ENCODE data around the gene ZSWIM6.

The ZSWIM6 gene

DNA sequence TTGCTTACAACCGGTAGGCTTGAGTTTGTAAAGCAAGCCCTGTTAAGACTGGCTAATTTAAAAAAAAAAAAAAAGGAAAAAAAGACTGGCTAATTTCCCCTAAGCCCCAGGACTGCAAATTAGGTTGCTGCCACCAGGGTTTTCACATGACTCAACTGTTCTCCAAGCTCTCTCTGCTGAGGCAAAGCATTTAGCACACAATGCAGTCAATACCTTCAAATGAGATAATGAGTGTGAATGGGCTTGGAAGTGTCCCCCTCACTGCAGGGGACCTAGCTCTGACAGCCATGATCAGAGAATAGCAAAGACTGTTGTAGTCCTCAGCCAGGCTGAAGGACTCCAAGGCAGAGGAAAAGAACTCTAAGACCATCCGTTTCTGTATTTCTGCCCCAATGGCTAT is 42.8 kb upstream of the ZSWIM6 start:
- TF ChIP-seq, protein P1, sequence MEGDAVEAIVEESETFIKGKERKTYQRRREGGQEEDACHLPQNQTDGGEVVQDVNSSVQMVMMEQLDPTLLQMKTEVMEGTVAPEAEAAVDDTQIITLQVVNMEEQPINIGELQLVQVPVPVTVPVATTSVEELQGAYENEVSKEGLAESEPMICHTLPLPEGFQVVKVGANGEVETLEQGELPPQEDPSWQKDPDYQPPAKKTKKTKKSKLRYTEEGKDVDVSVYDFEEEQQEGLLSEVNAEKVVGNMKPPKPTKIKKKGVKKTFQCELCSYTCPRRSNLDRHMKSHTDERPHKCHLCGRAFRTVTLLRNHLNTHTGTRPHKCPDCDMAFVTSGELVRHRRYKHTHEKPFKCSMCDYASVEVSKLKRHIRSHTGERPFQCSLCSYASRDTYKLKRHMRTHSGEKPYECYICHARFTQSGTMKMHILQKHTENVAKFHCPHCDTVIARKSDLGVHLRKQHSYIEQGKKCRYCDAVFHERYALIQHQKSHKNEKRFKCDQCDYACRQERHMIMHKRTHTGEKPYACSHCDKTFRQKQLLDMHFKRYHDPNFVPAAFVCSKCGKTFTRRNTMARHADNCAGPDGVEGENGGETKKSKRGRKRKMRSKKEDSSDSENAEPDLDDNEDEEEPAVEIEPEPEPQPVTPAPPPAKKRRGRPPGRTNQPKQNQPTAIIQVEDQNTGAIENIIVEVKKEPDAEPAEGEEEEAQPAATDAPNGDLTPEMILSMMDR (IDR thresholded peaks at IDR 0.05; ENCODE audit: low read depth, low read length), result no peak
- H3K9me3 ChIP-seq, result no peaks in the 10 kb centered on the region
- no peaks in the 10 kb centered on the region for H3K4me1 ChIP-seq
- no peak for DNase-seq
- H3K36me3 ChIP-seq, result no peaks in the 10 kb centered on the region
- H3K27me3 ChIP-seq, result no peaks in the 10 kb centered on the region
- no peak overlapping the region for H3K4me3 ChIP-seq (ENCODE audit: low read depth, low read length)

DNA sequence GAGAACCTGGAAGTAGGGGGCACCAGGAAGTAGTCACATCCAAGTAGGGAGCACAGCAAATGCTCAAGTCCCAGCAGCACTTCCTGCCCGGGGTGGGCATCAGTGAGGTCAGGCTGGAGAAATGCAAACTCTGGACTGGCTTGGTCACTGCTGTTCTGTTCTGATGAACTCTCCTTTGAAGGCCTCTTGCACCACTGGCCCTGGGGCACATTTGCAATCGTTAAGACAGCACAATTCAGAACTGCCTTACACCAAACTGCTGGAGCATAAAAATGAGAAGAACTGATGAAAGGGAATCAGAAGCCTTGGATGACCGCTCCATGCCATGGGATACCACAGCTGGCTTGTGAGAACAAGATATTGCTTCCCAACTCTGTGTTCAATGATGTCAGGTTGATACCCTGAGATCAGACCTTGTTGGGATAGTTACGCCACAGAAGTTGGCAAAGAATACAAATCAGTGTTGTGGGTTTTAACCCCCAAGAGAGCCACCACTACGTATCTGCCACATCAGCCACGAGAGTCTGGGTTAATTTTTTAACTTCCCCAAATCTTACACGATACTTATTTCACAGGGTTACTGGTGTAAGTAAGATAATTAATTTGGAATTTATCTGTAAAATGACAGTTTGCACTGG is 42.3 kb upstream of the ZSWIM6 start:
- TF ChIP-seq, protein P1 (IDR thresholded peaks at IDR 0.05; ENCODE audit: low read depth, low read length), result no peak
- no peak for DNase-seq
- Histone ChIP-seq H3K36me3 (no peaks in the 10 kb centered on the region), H3K4me3 (ENCODE audit: low read depth, low read length) (no peak overlapping the region), H3K4me1 (no peaks in the 10 kb centered on the region), H3K9me3 (no peaks in the 10 kb centered on the region), H3K27me3 (no peaks in the 10 kb centered on the region)

DNA sequence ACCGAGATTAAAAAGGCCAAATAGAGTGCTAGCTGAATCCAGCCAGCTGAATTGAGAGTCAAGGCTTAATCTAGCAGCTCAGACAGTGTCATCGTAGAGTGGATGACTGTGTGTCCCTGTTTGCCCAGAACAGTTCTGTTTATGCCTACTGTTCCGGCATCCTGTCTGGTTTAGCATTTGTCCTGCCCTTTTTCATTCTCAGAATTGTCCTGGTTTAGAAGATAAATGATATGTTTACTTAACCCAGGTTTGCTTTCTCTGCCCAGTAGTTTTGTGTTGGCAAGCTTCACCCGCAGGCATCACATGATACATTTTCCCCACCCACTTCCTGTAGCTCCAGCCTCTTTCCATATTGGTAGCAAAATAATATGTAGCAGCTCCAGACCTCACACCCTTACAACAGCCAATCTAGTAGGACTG is 41.3 kb upstream of the ZSWIM6 start:
- Histone ChIP-seq H3K27me3 (no peaks in the 10 kb centered on the region), H3K4me1 (no peaks in the 10 kb centered on the region), H3K4me3 (ENCODE audit: low read depth, low read length) (no peak overlapping the region), H3K36me3 (no peaks in the 10 kb centered on the region), H3K9me3 (no peaks in the 10 kb centered on the region)
- no peak for DNase-seq
- TF ChIP-seq, protein P1 (IDR thresholded peaks at IDR 0.05; ENCODE audit: low read depth, low read length), result no peak

DNA sequence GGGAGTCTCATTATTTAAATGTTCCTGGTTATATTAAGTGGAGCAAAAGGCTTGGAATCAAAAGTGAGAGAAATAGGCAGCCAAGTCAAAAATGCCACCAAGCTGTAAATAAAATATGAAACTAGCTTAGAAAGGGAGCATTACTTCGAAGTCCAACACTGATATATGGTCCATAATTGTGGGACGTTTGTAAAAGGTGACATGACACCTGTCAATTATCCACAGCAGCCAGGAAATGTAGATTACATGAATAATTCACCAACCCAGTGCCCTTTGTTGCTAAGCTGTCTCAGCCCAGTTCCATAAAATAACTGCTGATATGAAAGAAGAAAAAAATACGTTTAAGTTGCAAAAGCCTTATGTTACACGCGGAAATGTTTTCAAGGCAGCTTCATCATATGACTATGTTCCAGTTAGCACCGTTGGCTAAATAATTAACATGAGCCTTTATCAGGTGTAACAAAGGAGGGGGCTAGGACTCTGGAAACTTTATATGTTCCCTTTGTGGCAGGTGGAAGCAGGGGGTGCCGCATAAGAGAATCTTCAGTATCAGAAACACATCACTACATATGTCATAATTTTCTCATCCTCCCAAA is 39.9 kb upstream of the ZSWIM6 start:
- no peak overlapping the region for H3K4me3 ChIP-seq (ENCODE audit: low read depth, low read length)

DNA sequence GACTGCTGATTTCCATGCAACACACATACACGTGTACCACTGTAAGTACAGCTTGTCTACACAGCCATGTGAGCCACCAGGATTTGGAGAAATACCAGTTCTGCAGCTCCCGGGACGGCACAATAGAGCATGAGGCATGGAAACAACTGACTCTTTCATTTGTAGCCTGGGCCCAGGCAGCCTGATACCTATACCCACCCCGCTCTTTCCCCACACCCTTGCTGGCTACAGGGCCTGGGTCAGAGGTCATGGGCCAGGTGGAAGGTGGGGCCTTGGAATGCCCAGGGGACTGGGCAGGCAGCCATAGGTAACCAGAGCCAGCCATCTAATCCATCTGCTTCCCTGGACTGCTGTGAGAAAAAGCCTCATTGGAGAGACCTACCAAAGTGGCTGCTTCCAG is 39.0 kb upstream of the ZSWIM6 start:
- Histone ChIP-seq H3K27me3 (no peaks in the 10 kb centered on the region), H3K4me3 (ENCODE audit: low read depth, low read length) (no peak overlapping the region), H3K9me3 (no peaks in the 10 kb centered on the region), H3K4me1 (no peaks in the 10 kb centered on the region), H3K36me3 (no peaks in the 10 kb centered on the region)
- TF ChIP-seq, protein P1 (IDR thresholded peaks at IDR 0.05; ENCODE audit: low read depth, low read length), result no peak
- DNase-seq, result no peak

More for the DNA sequence above, 39.9 kb upstream of the ZSWIM6 start:
- no peaks in the 10 kb centered on the region for H3K9me3 ChIP-seq
- no peak for DNase-seq
- TF ChIP-seq, protein P1 (IDR thresholded peaks at IDR 0.05; ENCODE audit: low read depth, low read length), result no peak
- no peaks in the 10 kb centered on the region for H3K36me3 ChIP-seq
- H3K4me1 ChIP-seq, result no peaks in the 10 kb centered on the region
- no peaks in the 10 kb centered on the region for H3K27me3 ChIP-seq

DNA sequence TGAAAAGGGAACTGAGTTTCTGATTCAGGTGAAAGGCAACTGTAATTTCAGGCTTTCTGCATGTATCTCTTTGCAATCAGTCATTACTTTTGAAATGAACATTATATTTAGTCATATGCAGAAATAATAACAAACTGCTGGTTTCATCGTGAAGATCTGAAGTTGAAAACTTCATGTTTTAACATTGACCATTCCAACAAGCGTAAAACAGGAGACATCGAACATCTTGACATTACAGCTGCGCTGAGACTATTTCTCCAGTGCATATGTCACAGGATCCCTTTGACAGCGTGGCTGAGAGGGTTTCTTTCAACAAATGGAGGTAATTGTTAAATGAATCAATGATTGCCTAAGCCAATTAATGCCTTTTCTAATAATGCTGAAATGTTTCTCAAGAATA is 38.2 kb upstream of the ZSWIM6 start:
- no peak for DNase-seq

More for the DNA sequence above, 38.2 kb upstream of the ZSWIM6 start:
- Histone ChIP-seq H3K9me3 (no peaks in the 10 kb centered on the region), H3K36me3 (no peaks in the 10 kb centered on the region), H3K27me3 (no peaks in the 10 kb centered on the region), H3K4me3 (ENCODE audit: low read depth, low read length) (no peak overlapping the region), H3K4me1 (no peaks in the 10 kb centered on the region)
- TF ChIP-seq, protein P1 (IDR thresholded peaks at IDR 0.05; ENCODE audit: low read depth, low read length), result no peak

Measured in BE2C (cell line).